HS-27A (cell line): Measurements from ENCODE around the gene PBX1.
"Not testable (repeated sequence)": the region's sequence is repeated elsewhere in the genome, so short reads cannot be mapped to it uniquely, and the experiment has no call there.

ENCODE experiments used
- DNase-seq: peaks from one replicate; pipeline ENCODE4 v3.0.0-alpha.2; 2012; ENCODE audit warnings: low read depth, missing footprints

The PBX1 gene

DNA sequence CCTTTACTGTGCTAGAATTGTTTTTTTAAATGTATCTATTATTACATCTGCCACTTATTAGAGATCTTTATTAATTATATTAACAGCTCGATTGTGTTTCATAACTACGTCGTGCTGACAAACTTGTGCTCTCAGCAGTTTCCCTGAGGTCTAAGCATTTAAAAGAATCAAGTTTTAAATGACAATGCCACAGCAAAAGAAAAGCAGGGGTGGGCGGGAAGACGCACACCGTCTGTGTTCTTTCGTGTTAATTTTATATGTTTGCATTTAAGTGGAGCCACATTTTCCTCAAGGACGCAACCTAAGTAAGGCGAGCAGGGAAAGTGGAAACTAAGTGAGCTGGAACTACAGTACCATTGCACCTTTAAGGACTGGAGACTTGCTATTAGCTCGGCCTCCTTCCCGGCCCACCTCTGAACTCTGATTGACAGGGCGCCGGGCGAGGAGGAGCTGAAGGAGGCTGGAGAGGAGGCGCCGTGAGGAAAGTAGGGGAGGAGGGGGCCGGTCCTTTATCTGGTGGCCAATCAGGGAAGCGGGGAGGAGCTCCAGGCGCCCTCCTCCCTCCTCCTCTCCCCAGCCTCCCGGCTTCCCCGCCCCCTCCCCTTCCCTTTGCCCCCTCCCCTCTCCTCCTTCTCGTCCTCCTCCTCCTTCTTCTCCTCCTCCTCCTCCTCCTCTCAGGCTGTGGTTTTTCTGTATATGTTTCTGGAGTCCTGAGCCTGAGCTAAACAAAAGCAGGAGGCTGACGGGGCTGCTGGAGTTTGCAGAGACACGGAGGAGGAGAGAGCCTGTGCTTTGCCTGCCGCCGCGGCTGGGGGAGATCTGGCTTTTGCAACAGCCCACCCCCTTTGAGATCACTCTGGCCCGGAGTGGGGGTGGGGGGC, at the start of gene PBX1:
Gene PBX1, plus strand, starts transcription at position 724 of the 881 bp plus-strand sequence.
- DNase-seq = peak; percentile 36

DNA sequence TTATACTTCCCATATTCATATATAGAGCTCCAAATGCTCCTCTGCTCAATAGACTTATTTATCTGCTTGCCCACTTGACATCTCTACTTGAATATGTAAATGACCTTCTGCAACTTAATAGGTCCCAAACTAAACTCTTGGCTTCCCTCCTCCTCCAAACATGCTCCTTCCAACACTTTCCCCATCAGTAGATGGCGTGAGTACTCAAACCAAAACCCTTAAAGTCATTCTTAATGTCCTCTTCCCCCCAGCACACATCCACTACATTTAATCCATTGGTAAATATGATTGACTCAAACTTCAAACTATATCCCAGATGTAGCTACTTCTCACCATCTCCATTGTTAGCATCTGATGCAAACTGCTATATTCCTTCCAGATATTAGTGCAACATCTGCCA, 48.5 kb upstream of the PBX1 start:
- no peak for DNase-seq

DNA sequence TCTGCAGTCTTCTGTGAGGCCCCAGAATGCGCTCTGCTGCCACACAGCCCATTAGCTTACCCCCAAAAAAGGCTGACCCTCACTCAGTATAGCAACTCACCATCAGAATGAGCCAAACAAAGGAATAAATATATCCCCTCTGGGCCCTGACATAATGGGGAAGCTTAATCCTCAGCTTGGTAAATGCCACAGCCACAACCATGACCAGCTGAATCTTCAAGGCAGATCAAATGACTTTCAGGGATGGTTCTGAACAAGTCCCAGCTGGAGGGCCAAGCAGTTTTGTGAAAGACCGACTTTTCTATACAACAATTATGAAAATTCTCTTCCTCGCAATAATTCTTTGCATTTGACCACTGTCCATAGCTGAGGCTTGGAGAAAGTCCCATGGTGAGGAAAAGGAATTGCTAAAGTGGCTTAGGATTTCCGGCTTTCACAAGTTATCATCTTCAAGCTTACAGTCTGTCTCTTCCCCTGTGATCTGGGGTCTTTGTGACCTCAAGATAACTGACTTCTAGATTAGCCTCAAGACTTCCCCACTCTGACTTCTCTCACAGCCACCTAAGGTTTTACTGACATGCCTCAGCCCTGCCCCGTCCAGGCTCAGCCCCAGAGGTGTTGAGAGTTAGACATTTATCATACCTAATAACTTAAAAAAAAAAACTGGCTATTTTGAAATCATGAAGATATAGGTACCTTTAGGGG, 47.8 kb upstream of the PBX1 start:
- DNase-seq = no peak

DNA sequence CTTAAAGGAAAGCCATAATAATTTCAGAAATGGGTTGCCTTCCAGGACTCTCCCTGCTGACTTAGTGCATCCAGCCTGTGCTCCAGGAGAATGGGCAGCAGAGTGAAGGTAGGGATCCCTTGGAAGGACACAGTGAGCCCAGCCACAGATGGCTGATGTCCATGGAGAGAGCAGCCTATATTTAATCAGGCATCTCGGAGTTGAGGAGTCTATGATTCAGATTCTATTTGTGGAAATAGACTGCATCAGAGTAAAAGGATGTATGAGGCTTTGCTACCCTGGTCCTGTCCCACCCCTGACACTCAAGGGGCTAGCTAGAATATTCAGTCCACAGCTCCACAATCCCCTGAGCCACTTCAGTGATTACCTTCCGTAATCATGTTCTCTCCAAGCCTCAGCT, 43.8 kb upstream of the PBX1 start:
- DNase-seq = no peak

DNA sequence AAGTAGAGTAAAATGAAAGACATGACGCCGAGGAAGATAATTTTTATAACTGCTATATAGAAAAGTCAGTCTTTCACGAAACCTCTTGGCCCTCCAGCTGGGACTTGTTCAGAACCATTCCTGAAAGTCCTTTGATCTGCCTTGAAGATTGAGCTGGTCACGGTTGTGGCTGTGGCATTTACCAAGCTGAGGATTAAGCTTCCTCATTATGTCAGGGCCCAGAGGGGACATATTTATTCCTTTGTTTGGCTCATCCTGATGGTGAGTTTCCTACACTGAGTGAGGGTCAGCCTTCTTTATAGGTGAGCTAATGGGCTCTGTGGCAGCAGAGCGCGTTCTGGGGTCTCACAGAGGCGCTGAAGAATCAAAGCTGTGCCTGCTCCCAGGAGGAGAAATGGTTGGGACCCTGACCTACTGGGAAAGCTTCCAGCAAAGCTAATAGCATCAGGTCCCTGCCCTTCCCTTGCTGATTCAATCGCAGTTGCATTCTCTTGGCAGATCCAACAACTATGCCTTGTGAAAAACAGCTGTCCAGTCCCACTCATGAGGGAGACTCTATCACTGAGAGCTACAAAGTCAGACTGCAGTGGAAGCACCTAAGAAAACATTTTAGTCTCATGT, 43.2 kb upstream of the PBX1 start:
- DNase-seq = no peak

DNA sequence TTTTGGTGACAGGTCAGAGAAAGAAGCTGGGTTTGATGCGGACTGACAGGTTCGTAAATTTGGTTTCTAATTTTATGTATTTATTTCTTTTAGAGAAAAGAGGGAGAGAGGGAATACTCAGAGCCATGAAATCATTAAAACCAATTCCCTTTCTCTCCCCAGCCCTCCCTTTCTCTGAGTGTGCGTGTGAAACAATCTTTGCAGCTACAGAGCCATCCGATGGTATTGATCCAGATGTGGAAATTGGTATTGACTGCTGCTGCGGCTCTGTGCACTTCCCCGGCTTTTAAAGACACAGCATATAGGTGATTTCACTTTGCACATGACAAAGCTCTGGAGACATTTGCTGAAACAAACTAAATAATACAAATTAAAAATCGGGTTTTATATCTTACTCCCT, 42.4 kb upstream of the PBX1 start:
- DNase-seq = no peak

DNA sequence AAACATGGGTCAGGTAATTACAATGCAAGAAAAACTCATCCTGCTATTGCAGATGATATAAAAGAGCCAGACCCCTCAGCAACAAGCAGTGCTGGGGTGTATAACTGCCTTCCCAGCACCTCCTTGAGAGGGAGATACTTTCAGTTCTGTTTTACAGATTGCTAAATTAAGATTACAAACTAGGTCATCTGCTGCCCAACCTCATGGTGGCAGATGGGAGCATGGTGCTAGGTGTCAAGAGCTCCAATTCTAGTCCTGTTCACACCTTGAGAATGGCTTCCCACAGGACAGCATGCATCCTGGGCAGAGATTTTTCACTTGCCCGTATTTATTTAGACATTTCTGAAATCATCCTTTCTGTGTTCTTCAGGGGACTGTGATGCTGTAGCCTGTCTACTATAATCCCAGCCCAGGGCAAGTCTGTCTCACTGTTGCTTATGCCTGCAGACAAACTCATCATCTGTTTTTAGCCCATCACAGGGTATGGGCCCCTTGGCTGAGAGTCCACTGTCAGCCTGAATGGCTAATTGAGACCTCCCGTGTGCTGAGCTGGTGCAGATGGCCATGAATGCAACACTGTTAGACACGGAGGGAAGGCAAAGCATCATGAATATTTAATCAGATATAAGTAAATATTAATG, 40.2 kb upstream of the PBX1 start:
- no peak for DNase-seq

DNA sequence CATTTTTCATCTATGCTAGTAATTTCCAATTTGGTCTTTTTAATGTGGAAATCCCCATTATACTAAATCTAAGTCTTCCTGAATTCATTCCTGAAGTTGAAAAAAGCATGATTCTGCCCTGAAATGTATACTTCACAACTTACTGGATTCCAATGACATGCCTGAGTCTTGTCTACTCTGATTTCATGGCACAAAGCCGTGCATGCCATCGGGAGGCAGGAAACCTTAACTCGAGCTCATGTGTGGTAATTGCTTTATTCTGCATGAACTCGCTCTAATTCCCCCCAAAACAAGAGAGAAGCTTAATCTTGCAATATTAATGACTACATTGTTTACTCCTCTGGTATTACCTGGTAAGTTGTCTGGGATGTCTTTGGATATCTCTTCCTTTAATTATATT, 39.6 kb upstream of the PBX1 start:
- DNase-seq = no peak

DNA sequence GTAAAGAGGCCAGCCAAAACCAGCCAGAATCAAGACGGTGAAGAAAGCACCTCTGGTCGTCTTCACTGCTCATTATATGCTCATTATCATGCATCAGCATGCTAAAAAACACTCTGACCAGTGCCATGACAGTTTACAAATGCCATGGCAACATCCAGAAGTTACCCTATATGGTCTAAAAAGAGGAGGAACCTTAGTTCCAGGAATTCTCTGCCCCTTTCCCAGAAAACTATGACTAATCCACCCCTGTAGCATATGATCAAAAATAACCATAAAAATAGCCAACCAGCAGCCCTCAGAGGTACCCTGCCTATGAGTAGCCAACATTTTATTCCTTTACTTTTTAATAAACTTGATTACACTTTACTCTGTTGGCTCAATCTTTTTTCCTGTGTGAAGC, 34.2 kb upstream of the PBX1 start:
- DNase-seq = no peak

DNA sequence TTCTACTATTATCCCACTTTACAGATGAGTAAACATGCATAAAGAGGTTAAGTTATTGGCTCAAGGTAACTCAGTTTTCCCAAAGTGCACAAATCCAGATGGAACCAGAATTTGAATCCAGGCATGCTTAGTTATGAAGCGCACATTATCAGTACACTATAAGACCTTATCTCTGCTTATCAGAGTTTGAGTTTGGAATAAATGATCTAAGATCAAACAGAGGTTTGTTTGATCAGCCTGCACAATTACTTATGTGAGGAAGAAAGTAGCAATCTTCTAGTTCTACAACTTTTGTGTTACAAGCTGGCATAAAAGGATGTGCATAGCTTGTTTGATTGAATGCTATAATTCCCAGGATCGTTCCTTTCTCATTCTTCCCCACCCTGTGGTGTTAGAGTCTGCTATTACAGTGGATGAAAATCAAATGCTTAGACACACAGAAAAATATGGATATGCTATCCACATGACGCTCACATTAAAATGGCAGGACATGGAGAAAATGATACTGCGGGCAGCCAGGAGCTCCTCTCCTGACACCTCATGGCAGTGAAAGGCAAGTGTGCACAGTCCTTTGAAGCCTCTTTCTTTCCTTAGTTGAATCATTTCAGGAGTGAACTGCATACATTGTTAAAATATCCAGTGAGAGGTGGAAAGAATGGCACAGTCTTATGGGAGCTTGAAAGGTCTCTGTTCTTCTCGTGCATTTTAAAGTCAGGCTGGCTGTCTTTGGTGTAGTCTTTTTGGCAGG, 23.9 kb upstream of the PBX1 start:
- DNase-seq = no peak

DNA sequence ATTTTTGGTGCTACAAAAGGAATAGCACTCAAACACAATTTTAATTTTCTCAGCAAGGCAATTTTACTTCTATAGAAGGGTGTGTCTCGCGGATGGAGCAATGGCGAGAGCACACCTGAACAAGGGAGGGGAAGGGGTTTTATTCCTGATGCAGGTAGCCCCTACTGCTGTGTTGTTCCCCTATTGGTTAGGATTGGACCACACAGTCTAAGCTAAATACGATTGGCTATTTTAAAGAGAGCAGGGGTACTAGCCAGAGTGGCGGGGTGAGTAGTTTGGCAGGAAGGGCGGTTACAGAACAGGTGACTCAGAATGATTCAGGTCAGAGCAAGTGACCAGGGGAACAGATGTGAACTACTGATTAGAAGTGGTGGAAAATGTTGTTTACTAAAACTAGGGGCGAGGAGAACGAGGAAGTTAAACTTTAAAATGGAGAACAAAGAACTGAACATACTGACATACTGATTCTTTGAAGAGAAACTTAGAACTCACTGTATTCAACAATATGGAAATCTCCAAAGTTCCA, 6.5 kb upstream of the PBX1 start:
- DNase-seq = not testable (repeated sequence)

DNA sequence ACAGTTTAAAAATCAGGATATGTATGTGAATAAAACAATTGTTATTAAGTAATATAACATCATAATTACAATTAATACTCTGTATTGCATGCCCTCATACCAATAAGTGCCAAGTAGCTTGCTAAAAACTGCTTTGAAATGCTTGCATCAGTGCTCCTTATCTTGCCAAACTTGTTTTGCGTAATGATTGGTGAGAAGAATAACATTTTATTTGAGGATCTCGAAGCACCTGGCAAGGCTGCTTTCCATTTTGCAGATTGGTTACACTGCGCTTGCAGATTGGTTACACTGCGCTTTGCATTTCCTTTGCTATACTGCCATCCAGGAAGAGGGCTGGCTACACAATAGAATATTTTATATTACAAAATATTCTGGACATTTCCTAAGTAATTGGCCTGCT, 1.7 kb upstream of the PBX1 start:
- DNase-seq = no peak

DNA sequence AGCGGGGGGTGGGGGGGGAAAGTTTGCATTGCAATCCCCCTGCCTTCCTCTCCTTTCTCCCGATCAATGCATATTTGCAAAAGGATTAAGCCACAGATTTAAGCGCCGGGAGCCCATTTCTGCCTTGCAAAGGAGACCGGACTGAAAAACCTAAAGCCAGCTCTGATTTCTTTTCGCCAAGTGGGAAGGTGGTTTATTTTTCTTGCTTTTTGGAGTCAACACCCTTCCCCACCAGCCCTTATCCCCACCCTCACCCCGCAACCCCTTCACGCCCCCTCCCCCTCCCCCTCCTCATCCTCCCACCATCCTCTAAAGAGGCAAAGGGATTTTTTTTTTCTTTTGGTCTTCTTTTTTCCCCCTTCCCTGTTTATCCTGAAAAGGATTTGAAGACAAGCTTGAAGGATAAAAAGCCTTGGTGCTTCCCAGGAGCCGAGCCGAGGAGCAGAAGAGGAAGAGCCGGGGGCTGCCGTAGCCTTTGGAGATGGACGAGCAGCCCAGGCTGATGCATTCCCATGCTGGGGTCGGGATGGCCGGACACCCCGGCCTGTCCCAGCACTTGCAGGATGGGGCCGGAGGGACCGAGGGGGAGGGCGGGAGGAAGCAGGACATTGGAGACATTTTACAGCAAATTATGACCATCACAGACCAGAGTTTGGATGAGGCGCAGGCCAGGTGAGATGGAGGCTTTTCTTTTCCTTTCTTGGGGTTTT, 513 bp downstream of the PBX1 start:
- no peak for DNase-seq

DNA sequence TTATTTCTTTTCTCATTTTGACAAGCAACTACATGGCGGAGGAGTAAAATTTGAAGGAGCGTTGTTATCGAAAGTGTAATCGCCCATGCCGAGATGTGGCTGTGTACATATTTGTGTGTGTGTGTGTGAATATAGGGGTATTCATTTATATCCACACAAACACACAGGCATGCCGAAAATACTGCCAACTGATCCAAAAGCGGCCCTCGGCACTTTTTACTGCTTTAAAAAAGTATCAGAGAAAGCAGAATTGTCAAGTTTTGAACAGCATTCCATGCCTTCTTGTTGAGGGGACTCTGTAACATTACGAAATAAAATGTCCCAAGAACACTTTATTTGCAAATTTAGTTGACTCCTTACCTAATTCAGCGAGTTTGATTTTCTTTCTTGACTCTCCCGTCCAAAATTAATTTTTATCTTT, 1.1 kb downstream of the PBX1 start:
- DNase-seq = no peak

DNA sequence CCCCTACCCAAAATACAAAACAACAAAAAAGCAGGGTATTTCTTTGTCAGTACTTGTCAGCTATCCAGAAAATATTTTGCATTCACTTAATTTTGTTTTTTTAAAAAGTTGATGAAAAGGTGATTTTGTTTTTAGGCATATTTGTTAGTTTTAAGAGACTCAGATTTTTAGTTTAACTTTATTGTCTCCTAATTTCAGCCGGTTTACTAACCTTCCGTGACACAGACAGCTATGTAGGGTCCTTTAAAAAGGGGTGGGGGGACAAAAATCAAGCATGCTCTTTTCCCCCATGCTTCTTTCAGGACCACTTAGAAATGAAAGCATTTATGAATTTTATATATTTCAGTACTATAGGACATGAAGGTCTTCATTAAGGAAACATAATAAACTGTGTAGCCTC, 1.6 kb downstream of the PBX1 start:
- no peak for DNase-seq

DNA sequence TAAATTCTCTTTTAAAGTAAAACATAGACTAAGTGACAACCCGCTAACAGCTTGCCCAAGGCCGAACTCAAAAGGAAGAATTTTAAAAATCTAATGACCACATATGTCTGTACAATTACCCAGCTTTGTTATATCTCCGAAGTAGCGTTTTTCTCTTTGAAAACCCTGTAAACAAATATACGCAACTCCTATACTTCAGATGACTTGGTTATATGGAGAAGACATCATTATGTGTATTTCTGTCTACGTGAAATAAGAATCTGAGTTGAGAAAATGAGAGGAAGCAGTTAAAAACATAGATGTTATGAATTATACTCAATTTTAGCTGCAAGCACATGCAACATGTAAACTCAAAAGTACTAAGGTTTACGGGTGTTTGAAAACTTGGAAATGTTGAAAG, 2.0 kb downstream of the PBX1 start:
- DNase-seq = no peak

DNA sequence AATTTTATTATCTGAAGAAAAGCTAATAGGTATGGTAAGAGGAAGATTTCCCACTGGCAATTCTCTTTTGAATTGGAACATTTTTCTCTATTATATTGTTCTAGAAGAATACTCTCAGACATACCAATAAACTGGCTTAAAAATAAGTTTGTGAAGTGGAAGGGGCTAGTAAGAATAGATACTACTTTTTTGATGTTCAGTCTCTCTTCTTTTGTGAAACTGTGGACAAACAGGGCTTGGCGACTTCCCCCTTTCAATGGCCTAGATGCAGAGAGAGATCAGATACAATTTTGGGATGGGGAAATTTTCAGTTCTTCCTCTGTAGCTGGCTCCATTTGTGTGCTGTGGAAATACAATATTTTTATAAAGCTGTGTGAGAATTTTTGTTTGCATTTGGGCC, 2.5 kb downstream of the PBX1 start:
- no peak for DNase-seq

DNA sequence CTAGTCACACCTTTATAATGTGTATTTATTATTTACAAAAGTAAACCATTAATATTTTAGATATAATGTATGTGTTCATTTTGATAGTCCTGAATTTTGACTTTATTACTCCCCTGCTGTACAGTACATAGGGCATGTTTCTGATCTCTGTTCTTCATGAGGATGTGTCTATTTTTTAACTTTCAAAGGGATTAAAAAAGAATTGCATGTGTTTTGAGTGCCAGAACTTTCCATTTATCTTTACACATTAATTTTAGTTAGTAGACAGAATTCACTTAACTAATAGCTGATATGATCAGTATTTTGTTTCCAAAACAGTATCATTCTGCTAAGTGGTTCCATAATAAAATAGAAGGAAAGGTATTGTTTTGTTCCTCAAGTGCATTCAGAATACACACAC, 3.1 kb downstream of the PBX1 start:
- no peak for DNase-seq

DNA sequence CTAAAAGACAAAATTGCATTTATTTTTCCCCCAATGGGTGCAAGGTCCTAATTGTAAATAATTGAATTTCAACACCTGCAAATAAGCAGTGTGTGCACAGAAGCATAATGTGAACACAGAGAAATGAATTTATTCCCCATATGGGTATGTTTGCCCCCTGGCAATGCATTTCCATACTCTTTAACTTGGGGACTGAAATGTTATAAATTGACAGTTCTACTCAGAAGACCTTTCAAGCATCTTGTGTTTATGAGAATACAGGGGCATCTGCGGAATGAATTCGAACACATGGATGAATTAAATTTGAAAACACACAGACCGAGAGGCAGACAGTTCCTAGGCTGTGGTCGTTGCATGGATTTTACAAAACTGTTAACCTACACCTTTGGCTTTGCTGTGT, 3.5 kb downstream of the PBX1 start:
- DNase-seq = no peak

DNA sequence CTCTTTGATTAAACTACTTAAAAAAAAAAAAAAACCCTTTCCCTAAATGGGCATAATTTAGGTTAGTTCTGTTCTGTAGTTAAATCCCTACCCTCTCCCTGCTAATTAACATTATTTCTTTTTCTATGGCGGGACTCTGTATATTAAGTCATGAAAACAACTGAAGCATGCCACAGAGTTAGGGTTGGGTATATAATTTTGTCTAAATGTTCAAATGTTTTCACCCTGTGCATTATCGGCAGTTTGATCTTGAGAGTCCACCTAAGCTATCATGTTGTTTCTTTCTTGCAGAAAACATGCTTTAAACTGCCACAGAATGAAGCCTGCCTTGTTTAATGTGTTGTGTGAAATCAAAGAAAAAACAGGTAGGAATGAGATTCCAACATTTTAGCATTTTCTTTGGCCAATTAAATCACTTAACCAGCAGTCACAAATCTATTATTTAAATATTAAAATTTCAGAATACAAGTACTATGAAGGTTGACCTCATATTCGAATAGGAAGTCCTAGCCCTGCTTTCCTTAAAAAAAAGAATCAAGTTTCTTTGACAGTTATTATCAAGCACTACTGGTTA, 4.0 kb downstream of the PBX1 start:
- no peak for DNase-seq
